ENCODE measurements around the gene ZMIZ1. TPM values are rescaled to one million over a fixed set of nuclear protein-coding genes. Genes with fewer than 3 reads are reported as not detected.

The ZMIZ1 gene
- polyA plus RNA-seq, 1 experiment, result 7.6 TPM

DNA sequence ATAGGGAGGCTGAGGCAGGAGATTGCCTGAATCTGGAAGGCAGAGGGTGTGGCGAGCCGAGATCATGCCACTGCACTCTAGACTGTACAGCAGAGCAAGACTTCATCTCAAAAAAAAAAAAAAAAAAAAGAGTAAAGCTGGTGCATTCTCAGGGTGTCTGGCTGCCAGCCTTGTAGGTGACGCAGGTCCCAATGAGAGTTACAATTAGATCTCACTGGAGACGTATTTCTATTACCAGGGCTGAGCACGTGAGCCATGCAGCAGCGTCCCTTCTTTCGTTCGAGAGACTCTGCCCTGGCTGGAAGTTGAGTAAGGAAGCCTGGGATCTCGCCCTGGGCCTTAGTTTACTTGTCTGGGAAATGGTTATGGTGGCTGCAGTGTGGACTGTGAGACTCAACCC lies 22.4 kb upstream of the ZMIZ1 start:
- CTCF ChIA-PET, result interaction anchor here (0.8 kb wide), 1 partner anchor 149 kb away, joined by 3 read pairs; no protein-coding TSS in a partner anchor
- TF ChIP-seq, protein P1, sequence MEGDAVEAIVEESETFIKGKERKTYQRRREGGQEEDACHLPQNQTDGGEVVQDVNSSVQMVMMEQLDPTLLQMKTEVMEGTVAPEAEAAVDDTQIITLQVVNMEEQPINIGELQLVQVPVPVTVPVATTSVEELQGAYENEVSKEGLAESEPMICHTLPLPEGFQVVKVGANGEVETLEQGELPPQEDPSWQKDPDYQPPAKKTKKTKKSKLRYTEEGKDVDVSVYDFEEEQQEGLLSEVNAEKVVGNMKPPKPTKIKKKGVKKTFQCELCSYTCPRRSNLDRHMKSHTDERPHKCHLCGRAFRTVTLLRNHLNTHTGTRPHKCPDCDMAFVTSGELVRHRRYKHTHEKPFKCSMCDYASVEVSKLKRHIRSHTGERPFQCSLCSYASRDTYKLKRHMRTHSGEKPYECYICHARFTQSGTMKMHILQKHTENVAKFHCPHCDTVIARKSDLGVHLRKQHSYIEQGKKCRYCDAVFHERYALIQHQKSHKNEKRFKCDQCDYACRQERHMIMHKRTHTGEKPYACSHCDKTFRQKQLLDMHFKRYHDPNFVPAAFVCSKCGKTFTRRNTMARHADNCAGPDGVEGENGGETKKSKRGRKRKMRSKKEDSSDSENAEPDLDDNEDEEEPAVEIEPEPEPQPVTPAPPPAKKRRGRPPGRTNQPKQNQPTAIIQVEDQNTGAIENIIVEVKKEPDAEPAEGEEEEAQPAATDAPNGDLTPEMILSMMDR (IDR thresholded peaks at IDR 0.05; ENCODE audit: low read depth, low read length), result no peak
- no peak for DNase-seq (ENCODE audit: low read depth, low spot score)

DNA sequence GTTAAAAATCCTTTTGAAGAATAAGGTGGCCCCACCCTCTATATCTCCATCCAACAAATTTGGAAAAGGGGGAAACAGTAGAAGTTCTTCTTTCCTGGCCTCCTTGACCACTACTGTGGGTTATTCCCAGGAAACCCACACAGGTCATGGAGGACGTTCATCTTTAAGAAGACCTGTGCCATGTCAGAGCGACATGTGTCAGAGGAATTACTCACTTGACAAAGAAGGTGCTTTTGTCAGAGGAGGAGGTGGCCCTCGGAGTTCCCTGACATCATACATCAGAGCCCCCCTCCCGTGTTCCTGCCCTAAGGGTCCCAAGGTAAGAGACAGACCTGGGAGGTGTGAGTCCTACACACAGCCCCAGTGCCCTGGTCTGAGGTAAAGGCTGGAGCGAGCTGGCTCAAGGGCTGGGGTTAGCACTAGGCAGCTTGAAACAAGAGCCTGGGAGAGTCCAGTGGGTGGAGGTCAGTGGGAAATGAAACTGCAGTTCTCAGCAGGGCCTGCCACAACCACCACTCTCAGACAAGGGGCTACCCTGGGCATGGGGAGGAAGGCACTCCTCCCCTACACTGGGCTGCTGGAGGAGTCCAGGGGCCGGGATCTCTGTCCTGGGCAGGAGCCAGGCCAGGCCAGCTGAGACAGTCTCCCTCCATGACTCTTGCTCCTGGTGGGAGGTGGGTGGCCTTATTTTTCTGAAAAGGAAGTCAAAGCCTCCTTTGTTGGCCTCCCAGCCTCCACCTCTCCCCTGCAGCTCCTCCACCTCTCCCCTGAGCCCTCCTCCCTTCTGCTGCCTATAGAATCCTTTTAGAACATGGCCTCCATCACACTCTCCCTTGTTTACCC lies 21.8 kb upstream of the ZMIZ1 start:
- H3K27ac ChIP-seq (ENCODE audit: low read depth, low read length), result no peak overlapping the region
- DNase-seq (ENCODE audit: low read depth, low spot score), result no peak
- CTCF ChIA-PET, result no interaction called here
- H3K27me3 ChIP-seq (ENCODE audit: control insufficient read depth, insufficient read depth, low read length), result peaks cover 9% of the 10 kb centered on the region
- POLR2A ChIA-PET, result interaction anchor here (0.6 kb wide), 2 partner anchors 743 to 800 kb away, joined by 3 to 5 read pairs; no protein-coding TSS in a partner anchor
- no peaks in the 10 kb centered on the region for H3K9me3 ChIP-seq (ENCODE audit: control insufficient read depth, insufficient read depth, low read length)
- no peak overlapping the region for H3K4me3 ChIP-seq (ENCODE audit: low read depth, low read length)
- TF ChIP-seq, protein P1 (IDR thresholded peaks at IDR 0.05; ENCODE audit: low read depth, low read length), result no peak

More for the DNA sequence above, 22.4 kb upstream of the ZMIZ1 start:
- Histone ChIP-seq H3K9me3 (ENCODE audit: control insufficient read depth, insufficient read depth, low read length) (no peaks in the 10 kb centered on the region), H3K4me3 (ENCODE audit: low read depth, low read length) (no peak overlapping the region), H3K27me3 (ENCODE audit: control insufficient read depth, insufficient read depth, low read length) (peaks cover 9% of the 10 kb centered on the region), H3K27ac (ENCODE audit: low read depth, low read length) (no peak overlapping the region)
- POLR2A ChIA-PET, result interaction anchor here (0.6 kb wide), 2 partner anchors 742 to 799 kb away, joined by 3 to 5 read pairs; no protein-coding TSS in a partner anchor

DNA sequence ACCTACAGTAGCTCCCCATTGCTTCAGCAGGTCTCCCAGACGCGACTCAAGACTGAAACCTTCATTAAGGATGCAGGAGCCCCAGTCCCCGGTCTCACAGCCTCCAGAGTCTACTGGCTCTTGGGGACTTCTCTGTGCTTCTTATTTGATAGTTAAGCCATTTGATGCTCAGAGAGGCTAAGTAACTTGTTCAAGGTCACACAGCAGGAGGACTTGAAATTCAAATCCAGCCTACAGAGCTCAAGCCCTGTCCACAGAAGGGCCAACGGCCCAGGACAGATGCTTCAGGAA lies 21.2 kb upstream of the ZMIZ1 start:
- CTCF ChIA-PET, result no interaction called here
- Histone ChIP-seq H3K27me3 (ENCODE audit: control insufficient read depth, insufficient read depth, low read length) (peaks cover 9% of the 10 kb centered on the region), H3K4me3 (ENCODE audit: low read depth, low read length) (no peak overlapping the region), H3K27ac (ENCODE audit: low read depth, low read length) (no peak overlapping the region), H3K9me3 (ENCODE audit: control insufficient read depth, insufficient read depth, low read length) (no peaks in the 10 kb centered on the region)
- no peak for DNase-seq (ENCODE audit: low read depth, low spot score)
- POLR2A ChIA-PET, result no interaction called here
- TF ChIP-seq, protein P1 (IDR thresholded peaks at IDR 0.05; ENCODE audit: low read depth, low read length), result no peak

DNA sequence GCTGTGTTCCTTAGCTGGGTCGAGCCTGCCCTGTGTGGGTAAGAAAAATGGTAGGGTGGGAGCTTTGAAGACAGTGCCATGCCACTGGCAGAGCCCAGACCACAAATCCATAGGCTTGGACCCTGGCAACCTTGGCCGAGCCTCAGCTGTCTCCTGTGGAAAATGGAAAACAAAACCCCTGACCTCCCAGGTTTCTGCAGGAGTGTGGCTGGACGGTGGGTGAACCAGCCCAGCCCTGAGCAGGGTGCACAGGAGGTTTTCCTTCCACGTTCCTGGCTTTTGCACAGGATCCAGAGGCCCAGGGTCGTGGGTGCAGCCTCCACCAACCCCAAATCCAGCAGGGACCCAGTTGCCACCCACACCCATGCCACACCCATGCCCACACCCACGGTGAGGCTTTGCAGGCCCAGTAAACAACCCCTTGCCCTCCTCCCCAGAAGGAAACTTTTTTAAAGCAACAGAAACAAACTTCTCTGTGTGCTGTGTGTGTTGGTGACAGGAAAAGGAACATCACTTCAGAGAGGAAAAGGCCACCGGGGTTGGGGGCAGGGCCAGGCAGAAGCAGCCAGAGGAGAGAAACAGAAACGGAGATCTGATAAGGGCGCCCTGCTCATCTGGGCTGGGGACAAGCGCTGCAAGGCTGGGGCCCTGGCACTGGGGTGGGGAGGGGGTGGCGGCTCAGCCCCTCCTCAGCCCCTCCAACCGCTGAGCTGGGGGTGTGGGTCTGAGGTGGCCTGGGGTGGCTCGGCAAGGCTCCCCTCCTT lies 20.7 kb upstream of the ZMIZ1 start:
- H3K9me3 ChIP-seq (ENCODE audit: control insufficient read depth, insufficient read depth, low read length), result no peaks in the 10 kb centered on the region
- no peak overlapping the region for H3K27ac ChIP-seq (ENCODE audit: low read depth, low read length)
- ChIA-PET POLR2A (no interaction called here), CTCF (no interaction called here)
- no peak for DNase-seq (ENCODE audit: low read depth, low spot score)
- TF ChIP-seq, protein P1 (IDR thresholded peaks at IDR 0.05; ENCODE audit: low read depth, low read length), result no peak
- peaks cover 9% of the 10 kb centered on the region for H3K27me3 ChIP-seq (ENCODE audit: control insufficient read depth, insufficient read depth, low read length)
- H3K4me3 ChIP-seq (ENCODE audit: low read depth, low read length), result no peak overlapping the region
